Astrocyte (in vitro differentiated cells and primary cell): ENCODE data around the gene SPDYE3.
"Not testable (repeated sequence)": the region's sequence is repeated elsewhere in the genome, so short reads cannot be mapped to it uniquely, and the experiment has no call there.

Experiments used
- CTCF ChIP-seq: IDR thresholded peaks from 2 replicates; pipeline ENCODE4 v1.5.1; 2011; ENCODE audit warnings: low read depth, mild to moderate bottlenecking, inconsistent platforms, low read length, moderate library complexity; ENCODE audit not compliant: insufficient read depth
- EZH2 ChIP-seq: IDR thresholded peaks from 2 replicates; pipeline ENCODE4 v1.6.1; 2012; ENCODE audit warnings: mild to moderate bottlenecking, low read length, inconsistent platforms; ENCODE audit not compliant: insufficient read depth

DNA sequence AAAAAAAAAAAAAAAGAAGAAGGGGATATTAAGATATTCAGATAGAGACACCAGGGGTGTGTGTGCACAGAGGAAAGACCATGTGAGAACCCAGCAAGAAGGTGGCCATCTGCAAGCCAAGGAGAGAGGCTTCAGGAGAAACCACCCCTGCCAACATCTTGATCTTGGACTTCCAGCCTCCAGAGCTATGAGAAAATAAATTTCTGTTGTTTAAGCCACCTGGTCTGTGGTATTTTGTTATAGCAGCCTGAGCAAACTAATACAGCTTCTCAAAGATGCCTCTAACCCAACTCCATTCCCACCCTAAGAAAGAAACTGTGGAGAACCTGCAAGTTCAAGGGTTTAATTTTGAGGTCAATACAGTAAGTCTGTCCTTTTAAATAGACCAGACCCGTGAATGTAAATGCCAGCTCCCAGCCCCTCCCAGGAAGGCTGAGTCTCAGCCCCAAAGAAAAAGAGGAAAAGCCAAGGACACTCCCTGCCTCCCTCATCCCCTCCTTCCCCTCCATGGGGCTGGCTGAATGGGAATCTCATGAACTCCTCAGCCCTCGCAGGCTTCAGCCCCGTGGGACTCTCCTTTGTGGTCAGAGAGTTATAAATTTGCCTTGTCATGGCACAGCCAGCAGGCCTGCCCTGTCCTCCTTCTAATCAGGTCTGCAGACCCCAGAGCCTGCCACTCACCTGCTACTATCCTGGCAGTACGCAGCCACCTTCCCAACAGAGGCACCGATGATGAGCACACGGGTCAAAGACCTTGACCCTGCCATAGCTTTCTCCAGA is 9.5 kb upstream of the SPDYE3 start:
- TF ChIP-seq EZH2, CTCF: not testable (repeated sequence)
